GM12875 (cell line): ENCODE results near the gene UBE2G1.

Experiments used
- H3K4me3 ChIP-seq: one replicate; pipeline ENCODE4 v1.5.1; 2011; ENCODE audit warnings: low read depth, low read length, control low read depth
- CTCF ChIP-seq: IDR thresholded peaks from 2 replicates; pipeline ENCODE4 v1.5.1; 2011; ENCODE audit warnings: low read depth, mild to moderate bottlenecking, control low read depth, inconsistent platforms, low read length, moderate library complexity, borderline replicate concordance; ENCODE audit not compliant: insufficient read depth

The UBE2G1 gene

GRCh38 chr17:4366327-4367063, at the start of gene UBE2G1:
Gene UBE2G1, minus strand, starts transcription at chr17:4366675. Its CDS starts 359 bp downstream, at chr17:4366316.
- 0 out of 2 replicates have a peak, but pooled peaks have one; percentile 11 for TF ChIP-seq CTCF
- H3K4me3 ChIP-seq = peak within 1 kb of the TSS; percentile 96

GRCh38 chr17:4412933-4413831, 46.7 kb upstream of the UBE2G1 start:
- H3K4me3 ChIP-seq = peak overlapping the region; percentile 19
- peak; percentile 89 for TF ChIP-seq CTCF

- TF ChIP-seq CTCF = no peak
- H3K4me3 ChIP-seq = no peak overlapping the region
Measured at GRCh38 chr17:4411201-4411600, 44.7 kb upstream of the UBE2G1 start.

- TF ChIP-seq CTCF = no peak
- H3K4me3 ChIP-seq = no peak overlapping the region
Measured at GRCh38 chr17:4409659-4410058, 43.2 kb upstream of the UBE2G1 start.

GRCh38 chr17:4407851-4408250, 41.4 kb upstream of the UBE2G1 start:
- TF ChIP-seq CTCF = no peak
- no peak overlapping the region for H3K4me3 ChIP-seq

- no peak overlapping the region for H3K4me3 ChIP-seq
- TF ChIP-seq CTCF = no peak
Measured at GRCh38 chr17:4407216-4407615, 40.7 kb upstream of the UBE2G1 start.

GRCh38 chr17:4406386-4406785, 39.9 kb upstream of the UBE2G1 start:
- no peak overlapping the region for H3K4me3 ChIP-seq
- no peak for TF ChIP-seq CTCF
